GM19023 (cell line): ENCODE data around the gene PRPH.
A peak's percentile ranks its signal among the peaks of the same experiment; 100 is the strongest.
"Not testable (repeated sequence)": the region's sequence is repeated elsewhere in the genome, so short reads cannot be mapped to it uniquely, and the experiment has no call there.

Source experiments
- ATAC-seq: cut with Tn5 transposase; IDR thresholded peaks from one replicate; pipeline ENCODE4 v1.9.1; 2021; ENCODE audit warnings: mild to moderate bottlenecking, moderate library complexity; ENCODE audit not compliant: unreplicated experiment

PRPH gene

GRCh38 chr12:49298160-49298559 is 3.2 kb downstream of the PRPH start:
- no peak for ATAC-seq

DNA sequence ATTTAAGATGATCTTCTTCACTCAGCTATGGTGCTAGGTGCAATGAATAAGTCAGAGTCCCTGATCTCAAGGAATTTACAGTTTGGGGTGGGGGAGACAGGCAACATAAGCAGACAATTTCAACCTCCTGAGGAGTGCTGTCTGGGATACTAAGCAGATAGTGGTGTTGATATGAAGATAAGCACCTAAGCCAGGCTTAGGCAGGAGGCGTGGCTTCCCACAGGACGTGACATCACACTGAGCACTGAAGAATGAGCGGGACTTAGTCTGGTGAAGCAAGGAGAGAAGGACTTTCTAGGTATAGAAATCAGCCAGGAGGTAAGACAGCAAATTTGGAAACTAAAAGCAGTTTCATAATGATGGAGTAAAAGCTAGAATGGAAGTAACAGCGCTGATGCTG is 6.8 kb downstream of the PRPH start:
- ATAC-seq: no peak

DNA sequence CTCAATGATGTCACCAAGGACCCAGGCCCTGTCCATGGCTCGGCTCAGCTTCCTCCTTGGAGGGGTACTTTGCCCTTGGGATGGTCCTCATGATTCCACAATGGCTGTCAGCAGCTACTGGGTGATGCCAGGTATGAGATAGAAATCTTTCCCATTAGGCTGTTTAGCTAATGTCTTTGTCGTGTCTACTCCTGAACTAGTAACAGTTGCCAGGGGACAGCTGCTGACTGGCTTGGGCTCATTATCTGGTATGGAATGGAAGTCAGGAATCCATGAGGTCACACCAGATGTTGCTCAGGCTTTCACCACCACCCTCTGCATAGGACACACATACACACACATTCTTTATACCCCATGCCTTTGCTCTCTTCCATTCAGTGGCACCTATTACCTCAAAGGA is 9.2 kb downstream of the PRPH start:
- no peak for ATAC-seq

DNA sequence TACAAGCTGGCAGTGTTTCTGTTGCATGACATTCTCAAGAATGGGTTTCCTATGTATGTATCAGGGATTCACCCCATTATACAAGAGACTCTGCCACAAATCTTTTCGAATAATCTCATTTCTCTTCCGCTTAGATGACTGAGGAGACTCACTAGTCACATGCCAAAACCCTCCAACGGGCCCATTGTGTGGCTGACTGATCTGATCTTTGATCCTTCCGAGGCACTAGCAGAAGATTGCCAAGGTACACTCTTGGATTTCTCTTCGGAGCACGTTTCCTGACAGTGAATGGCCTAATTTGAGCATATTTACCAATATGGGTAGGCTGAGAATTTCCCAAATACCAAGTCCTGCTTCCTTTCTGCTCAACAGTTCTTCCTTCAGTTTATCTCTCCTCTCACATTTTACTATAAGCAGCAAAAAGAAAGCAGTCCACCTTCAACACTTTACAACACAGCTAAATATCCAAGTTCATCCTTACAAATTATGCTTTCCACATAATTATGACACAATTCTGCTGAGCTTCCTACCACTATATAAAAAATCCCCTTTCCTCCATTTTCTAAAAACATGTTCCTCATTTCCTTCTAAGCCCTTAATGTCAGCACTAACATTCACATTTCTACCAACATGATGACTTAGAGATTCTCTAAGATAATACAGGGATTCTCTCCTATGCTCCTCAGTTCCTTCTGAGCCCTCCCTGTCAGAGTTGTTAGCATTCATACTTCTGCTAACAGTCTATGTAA is 11.0 kb downstream of the PRPH start:
- ATAC-seq: no peak

- ATAC-seq: no peak
These were observed 14.4 kb downstream of the PRPH start for GRCh38 chr12:49309386-49309785.

- not testable (repeated sequence) for ATAC-seq
These were observed 15.6 kb downstream of the PRPH start for GRCh38 chr12:49310451-49311000.

DNA sequence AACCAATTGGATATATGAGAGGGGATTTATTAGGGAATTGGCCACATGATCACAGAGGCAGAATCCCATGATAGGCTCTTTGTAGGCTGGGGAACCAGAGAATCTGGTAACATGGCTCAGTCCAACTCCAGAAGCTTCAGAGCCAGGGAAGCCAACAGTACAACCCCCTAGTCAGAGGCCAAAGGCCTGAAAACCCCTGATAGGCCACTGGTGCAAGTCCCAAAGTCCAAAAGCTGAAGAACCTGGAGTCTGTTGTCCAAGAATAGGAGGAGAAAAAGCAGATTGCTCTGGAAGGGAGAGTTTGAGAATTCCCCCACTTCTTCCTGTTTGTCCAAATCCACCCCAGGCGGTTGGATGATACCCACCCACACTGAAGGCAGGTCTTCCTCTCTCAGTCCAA is 19.9 kb downstream of the PRPH start:
- no peak for ATAC-seq

DNA sequence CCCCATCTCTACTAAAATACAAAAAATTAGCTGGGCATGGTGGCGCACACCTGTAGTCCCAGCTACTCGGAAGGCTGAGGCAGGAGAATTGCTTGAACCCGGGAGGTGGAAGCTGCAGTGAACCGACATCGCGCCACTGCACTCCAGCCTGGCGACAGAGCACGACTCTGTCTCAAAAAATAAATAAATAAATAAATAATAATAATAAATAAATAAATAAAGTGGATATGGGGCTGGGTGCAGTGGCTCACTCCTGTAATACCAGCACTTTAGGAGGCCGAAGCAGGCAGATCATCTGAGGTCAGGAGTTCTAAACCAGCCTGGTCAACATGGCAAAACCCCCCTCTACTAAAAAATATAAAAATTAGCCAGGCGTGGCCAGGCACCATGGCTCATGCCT is 22.2 kb downstream of the PRPH start:
- not testable (repeated sequence) for ATAC-seq

DNA sequence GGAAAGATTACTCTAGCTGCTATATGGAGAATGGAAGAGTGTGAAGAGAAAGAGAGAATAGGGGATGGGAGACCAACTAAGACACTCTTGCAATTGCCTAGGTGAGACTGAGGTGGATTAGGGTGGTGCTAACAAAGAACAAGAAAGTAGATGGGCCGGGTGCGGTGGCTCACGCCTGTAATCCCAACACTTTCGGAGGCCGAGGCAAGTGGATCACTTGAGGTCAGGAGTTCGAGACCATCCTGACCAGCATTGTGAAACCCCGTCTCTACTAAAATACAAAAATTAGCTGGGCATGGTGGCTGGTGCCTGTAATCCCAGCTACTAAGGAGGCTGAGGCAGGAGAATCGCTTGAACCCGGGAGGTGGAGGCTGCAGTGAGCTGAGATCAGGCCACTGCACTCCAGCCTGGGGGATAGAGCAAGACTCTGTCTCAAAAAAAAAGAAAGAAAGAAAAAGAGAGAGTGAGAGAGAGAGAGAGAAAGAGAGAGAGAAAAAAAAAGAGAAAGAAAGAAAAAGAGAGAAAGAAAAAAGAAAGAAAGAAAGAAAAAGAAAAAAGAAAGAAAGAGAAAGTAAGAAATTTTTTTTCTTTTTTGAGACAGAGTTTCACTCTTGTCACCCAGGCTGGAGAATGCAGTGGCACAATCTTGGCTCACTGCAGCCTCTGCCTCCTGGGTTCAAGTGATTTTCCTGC is 25.6 kb downstream of the PRPH start:
- not testable (repeated sequence) for ATAC-seq

GRCh38 chr12:49322367-49322707 is 27.4 kb downstream of the PRPH start:
- ATAC-seq: no peak

GRCh38 chr12:49322708-49323523 is 28.0 kb downstream of the PRPH start, which contains the start of gene TROAP:
TROAP (plus strand) TSS chr12:49323255; CDS start chr12:49323609, 354 bp downstream.
- ATAC-seq: peak; percentile 96

DNA sequence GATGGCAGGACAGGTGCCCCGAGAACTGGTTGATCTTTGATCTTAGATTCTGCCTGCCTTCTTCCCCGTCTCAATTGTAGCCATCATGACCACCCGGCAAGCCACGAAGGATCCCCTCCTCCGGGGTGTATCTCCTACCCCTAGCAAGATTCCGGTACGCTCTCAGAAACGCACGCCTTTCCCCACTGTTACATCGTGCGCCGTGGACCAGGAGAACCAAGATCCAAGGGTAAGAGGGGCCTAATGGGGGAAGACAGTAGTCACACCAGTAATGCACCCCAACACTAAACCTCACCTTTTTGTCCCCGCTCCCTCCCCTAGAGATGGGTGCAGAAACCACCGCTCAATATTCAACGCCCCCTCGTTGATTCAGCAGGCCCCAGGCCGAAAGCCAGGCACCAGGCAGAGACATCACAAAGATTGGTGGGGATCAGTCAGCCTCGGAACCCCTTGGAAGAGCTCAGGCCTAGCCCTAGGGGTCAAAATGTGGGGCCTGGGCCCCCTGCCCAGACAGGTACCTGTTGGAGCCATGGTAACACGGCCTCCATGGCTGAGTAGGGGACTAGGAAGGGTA is 28.7 kb downstream of the PRPH start:
- ATAC-seq: no peak

GRCh38 chr12:49325606-49326005 is 30.7 kb downstream of the PRPH start:
- ATAC-seq: no peak

- ATAC-seq: no peak
These were observed 32.4 kb downstream of the PRPH start for GRCh38 chr12:49327368-49327767.

DNA sequence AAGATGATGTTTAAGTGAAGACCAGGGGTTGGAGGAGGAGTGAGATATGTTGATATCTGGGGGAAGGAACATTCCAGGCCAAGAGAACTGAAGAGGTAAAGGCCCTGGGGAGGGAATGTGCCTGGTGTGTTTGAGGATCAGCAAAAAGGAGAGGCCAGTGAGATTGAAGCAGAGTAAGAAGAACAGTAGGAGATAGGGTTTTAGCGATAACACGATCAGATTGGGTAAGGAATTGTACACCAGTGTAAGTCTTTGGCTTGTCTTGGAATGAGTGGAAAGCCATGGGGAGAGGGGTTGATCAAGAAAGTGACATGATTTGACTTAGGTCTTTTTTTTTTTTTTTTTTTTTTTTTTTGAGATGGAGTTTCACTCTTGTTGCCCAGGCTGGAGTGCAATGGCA is 32.9 kb downstream of the PRPH start:
- no peak for ATAC-seq

GRCh38 chr12:49328816-49329215 is 33.9 kb downstream of the PRPH start:
- no peak for ATAC-seq

- ATAC-seq: no peak
These were observed 35.2 kb downstream of the PRPH start for GRCh38 chr12:49330032-49330619.

DNA sequence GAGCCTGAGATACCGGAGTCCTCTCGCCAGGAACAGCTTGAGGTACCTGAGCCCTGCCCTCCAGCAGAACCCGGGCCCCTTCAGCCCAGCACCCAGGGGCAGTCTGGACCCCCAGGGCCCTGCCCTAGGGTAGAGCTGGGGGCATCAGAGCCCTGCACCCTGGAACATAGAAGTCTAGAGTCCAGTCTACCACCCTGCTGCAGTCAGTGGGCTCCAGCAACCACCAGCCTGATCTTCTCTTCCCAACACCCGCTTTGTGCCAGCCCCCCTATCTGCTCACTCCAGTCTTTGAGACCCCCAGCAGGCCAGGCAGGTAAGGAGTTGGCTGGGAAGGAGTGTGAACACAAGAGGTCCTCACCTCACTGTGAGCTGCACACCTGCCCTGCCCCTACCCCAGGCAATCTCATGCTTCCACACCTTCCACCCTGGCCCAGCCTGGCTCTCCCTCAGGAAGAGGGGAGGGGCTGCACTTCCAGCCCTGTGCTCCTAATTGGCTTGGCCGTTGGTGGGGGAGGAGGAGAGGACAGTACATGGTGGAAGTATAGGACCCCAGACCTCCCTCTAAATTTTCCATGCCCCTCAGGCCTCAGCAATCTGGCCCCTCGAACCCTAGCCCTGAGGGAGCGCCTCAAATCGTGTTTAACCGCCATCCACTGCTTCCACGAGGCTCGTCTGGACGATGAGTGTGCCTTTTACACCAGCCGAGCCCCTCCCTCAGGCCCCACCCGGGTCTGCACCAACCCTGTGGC is 35.9 kb downstream of the PRPH start:
- no peak for ATAC-seq

DNA sequence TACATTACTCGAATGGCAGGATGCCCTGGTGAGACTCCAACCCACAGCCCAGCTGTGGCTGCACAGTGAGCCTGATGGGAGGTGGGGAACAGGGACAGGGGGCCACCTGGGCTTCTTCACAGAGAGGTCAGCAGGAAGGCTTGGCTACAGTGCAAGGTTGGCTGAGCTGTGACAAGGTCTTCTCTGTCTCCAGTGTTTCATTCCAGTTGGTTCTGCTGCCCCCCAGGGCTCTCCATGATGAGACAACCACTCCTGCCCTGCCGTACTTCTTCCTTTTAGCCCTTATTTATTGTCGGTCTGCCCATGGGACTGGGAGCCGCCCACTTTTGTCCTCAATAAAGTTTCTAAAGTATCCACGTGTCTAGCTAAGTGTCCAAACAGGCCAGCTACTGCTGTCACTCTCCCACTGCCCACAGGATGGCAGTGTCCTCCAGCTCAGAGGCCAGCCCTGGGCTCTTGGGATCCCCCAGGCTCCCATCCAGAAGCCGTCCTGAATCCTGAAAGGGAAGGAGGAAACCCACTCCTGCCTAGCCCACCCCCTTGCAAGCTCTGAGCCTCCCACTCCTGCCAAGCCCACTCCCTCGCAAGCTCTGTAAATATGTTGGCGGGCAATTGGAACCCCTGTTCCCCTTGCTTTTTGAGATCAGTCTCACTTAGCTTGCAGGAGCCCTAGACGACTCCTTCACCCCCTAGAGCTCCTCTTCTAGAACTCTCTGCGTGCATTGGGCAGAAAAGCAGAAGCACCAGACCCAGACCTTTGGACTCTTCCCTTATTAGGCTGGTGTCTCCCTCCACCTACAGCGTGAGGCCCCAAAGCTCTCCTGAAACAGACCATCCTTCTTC is 36.7 kb downstream of the PRPH start:
- no peak for ATAC-seq
